ENCODE data around the gene FRMD4A.

DNA sequence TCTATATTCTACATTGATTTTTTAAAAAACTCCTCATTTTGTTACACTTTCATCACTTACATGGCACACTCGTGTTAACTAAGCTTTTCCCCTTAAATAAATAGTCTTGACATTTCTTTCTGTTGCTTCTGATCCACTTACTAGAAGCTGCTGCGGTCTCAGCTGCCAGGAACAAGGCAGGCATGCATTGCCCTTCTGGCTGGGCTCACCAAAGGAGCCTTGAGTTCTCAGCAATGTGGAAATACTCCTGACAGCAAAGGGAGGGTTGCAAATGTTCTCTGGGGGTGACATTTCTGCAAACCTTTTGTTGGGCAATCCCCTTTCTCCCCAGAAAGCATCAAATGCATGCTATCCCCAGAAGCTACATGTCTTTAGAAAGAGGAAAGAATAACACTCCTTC lies 393.9 kb downstream of the FRMD4A start:
- TF ChIP-seq, protein P1, sequence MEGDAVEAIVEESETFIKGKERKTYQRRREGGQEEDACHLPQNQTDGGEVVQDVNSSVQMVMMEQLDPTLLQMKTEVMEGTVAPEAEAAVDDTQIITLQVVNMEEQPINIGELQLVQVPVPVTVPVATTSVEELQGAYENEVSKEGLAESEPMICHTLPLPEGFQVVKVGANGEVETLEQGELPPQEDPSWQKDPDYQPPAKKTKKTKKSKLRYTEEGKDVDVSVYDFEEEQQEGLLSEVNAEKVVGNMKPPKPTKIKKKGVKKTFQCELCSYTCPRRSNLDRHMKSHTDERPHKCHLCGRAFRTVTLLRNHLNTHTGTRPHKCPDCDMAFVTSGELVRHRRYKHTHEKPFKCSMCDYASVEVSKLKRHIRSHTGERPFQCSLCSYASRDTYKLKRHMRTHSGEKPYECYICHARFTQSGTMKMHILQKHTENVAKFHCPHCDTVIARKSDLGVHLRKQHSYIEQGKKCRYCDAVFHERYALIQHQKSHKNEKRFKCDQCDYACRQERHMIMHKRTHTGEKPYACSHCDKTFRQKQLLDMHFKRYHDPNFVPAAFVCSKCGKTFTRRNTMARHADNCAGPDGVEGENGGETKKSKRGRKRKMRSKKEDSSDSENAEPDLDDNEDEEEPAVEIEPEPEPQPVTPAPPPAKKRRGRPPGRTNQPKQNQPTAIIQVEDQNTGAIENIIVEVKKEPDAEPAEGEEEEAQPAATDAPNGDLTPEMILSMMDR (IDR thresholded peaks at IDR 0.05; ENCODE audit: insufficient read depth, low read length), result no peak
- TF ChIP-seq POLR2AphosphoS5 (IDR thresholded peaks at IDR 0.05; ENCODE audit: low read depth) (no peak), GABPA (IDR thresholded peaks at IDR 0.05; ENCODE audit: low read depth) (no peak)
- TF ChIP-seq, protein P2, sequence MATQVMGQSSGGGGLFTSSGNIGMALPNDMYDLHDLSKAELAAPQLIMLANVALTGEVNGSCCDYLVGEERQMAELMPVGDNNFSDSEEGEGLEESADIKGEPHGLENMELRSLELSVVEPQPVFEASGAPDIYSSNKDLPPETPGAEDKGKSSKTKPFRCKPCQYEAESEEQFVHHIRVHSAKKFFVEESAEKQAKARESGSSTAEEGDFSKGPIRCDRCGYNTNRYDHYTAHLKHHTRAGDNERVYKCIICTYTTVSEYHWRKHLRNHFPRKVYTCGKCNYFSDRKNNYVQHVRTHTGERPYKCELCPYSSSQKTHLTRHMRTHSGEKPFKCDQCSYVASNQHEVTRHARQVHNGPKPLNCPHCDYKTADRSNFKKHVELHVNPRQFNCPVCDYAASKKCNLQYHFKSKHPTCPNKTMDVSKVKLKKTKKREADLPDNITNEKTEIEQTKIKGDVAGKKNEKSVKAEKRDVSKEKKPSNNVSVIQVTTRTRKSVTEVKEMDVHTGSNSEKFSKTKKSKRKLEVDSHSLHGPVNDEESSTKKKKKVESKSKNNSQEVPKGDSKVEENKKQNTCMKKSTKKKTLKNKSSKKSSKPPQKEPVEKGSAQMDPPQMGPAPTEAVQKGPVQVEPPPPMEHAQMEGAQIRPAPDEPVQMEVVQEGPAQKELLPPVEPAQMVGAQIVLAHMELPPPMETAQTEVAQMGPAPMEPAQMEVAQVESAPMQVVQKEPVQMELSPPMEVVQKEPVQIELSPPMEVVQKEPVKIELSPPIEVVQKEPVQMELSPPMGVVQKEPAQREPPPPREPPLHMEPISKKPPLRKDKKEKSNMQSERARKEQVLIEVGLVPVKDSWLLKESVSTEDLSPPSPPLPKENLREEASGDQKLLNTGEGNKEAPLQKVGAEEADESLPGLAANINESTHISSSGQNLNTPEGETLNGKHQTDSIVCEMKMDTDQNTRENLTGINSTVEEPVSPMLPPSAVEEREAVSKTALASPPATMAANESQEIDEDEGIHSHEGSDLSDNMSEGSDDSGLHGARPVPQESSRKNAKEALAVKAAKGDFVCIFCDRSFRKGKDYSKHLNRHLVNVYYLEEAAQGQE (IDR thresholded peaks at IDR 0.05; ENCODE audit: insufficient replicate concordance, low read depth), result no peak

Data from HL-60 (cell line).